ENCODE results near the gene OR2A12.
"Not testable (repeated sequence)": the region's sequence is repeated elsewhere in the genome, so short reads cannot be mapped to it uniquely, and the experiment has no call there.

Gene OR2A12, protein sequence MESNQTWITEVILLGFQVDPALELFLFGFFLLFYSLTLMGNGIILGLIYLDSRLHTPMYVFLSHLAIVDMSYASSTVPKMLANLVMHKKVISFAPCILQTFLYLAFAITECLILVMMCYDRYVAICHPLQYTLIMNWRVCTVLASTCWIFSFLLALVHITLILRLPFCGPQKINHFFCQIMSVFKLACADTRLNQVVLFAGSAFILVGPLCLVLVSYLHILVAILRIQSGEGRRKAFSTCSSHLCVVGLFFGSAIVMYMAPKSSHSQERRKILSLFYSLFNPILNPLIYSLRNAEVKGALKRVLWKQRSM

DNA sequence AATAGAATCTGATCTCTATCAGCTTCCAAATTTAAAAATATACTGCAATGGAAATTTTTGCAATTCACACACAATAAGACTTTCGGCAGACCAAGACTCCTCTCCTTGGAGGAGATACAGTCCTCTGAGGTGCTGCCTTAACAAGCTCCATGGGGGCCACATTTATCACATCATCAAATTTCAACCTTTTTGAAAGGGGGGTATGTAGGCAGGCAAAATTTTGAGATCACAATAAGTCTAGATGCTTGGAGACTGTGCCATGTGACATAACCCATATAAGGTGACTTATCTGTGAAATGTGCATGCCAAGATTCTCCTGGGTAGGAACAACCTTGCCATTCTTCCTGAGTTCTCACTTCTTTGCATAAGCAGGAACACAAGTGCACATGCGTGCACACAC, at the start of gene OR2A12:
Gene OR2A12, plus strand, starts transcription at position 301 of the 400 bp plus-strand sequence. CDS start 8,830 bp downstream, outside the sequence.
- no peaks in the 10 kb centered on the region for H3K4me1 ChIP-seq (ENCODE audit: control insufficient read depth, insufficient read depth, low read length)
- no peaks in the 10 kb centered on the region for H3K36me3 ChIP-seq (ENCODE audit: control insufficient read depth, insufficient read depth, low read length)
- no peak within 1 kb of the TSS for H3K9ac ChIP-seq (ENCODE audit: low read length)
- H3K27me3 ChIP-seq (ENCODE audit: control insufficient read depth, insufficient read depth, low read length), result no peaks in the 10 kb centered on the region
- H3K9me3 ChIP-seq (ENCODE audit: control insufficient read depth, low read length), result no peaks in the 10 kb centered on the region
- no peak within 1 kb of the TSS for H3K4me3 ChIP-seq (ENCODE audit: low read length)

DNA sequence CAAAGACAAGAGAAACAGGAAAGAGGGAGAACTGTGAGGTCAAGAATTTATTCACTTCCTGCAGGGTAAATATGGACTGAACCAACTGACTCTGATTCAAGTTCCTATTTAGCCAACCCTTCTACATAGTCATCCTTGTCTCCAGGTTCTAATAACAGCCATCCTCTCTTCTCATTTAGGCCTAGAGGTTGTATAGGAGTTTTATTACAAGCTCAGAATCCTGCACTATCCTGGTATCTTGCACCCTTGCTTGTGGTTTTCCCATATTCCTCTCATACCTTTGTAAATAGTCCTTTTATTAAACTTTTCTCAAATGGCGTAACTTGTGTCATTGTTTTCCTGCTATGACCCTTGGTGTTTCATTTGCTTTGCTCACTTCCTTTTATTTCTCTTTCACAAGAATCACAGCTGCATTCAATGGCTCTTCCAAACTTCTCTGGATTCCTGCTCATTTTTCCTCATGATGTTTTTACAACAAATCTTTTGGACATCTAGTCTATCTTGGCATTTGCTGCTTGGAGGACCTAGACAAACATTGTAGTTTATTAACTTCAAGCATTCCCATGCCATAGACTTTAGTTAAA, 49.7 kb upstream of the OR2A12 start:
- Histone ChIP-seq H3K27me3 (ENCODE audit: control insufficient read depth, insufficient read depth, low read length) (no peaks in the 10 kb centered on the region), H3K4me3 (ENCODE audit: low read length) (no peak overlapping the region), H3K4me1 (ENCODE audit: control insufficient read depth, insufficient read depth, low read length) (no peaks in the 10 kb centered on the region), H3K9me3 (ENCODE audit: control insufficient read depth, low read length) (no peaks in the 10 kb centered on the region), H3K9ac (ENCODE audit: low read length) (no peak overlapping the region), H3K36me3 (ENCODE audit: control insufficient read depth, insufficient read depth, low read length) (no peaks in the 10 kb centered on the region)

DNA sequence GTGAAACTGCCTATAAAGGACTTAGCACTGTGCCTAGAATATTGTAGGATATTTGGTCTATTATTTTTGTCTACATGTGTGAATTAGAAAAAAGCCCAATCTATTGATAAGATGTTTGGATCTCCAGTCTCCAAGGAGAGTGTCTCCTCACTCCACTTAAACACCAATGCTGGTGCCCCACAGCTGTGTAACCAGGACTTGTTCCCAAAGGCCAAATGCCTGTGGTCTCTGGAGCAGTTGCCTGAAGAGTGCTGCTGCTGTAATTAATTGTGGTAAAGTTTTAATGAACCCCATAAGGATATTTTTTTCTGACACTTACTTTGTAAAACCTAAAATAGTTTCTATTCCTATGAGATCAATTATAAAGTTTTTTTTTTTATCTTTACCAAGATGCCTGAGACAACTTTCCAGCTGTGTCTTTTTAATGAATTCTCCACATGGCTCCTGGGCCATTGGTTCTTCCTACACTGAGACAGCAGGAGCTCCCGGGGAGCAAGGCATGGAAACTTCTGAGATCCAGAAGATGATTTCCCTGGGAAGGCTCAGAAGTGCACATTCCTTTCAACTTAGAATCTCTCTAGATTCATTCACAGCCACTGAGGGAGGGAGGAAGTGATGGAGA, 48.6 kb upstream of the OR2A12 start:
- H3K4me3 ChIP-seq (ENCODE audit: low read length), result no peak overlapping the region
- H3K27me3 ChIP-seq (ENCODE audit: control insufficient read depth, insufficient read depth, low read length), result no peaks in the 10 kb centered on the region
- no peak overlapping the region for H3K9ac ChIP-seq (ENCODE audit: low read length)
- H3K4me1 ChIP-seq (ENCODE audit: control insufficient read depth, insufficient read depth, low read length), result no peaks in the 10 kb centered on the region
- H3K36me3 ChIP-seq (ENCODE audit: control insufficient read depth, insufficient read depth, low read length), result no peaks in the 10 kb centered on the region
- no peaks in the 10 kb centered on the region for H3K9me3 ChIP-seq (ENCODE audit: control insufficient read depth, low read length)

DNA sequence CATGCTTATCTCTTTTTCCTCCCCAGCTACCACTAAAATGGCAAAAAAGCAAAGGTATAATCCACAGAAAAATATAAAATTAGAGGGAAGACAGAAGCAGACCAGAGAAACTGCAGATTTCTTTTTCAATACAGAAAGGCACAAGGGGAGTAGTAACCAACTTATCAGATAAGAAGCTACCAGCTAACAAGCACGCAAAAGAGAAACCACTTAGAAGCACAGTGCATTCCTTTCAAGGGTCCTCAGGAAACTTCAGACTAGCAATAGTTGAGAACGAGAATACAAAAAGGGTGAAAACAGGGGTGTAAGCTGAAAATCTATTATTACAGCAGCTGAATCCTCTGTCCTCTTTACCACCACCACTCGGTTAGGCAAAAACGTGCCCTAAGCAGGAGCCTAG, 47.2 kb upstream of the OR2A12 start:
- no peak overlapping the region for H3K4me3 ChIP-seq (ENCODE audit: low read length)

DNA sequence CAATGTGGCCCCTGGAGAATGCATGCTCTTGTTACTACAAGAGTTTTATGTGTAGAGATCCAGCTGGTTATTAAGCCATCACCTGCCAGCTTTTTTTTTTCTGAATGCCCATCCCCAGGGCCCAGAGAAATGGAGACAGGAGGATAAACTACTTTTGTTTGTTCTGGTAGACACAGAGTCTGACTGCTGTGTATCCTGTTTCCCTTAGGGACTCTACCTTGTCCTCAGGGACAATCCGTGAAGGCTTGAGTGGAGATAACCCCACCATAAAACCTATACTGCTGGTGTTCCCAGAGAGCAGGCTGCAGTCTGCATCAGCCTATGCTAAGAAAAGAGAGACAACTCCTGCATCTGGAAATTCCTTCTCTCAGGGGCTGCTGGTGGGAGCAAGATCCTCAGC, 37.4 kb upstream of the OR2A12 start, which contains the start of gene OR2A5:
Gene OR2A5, plus strand, starts transcription at position 301 of the 400 bp plus-strand sequence. CDS start 1,454 bp downstream, outside the sequence.
- Histone ChIP-seq H3K4me1 (ENCODE audit: control insufficient read depth, insufficient read depth, low read length) (no peaks in the 10 kb centered on the region), H3K9me3 (ENCODE audit: control insufficient read depth, low read length) (no peaks in the 10 kb centered on the region), H3K9ac (ENCODE audit: low read length) (no peak within 1 kb of the TSS)

More for the DNA sequence above, 47.2 kb upstream of the OR2A12 start:
- Histone ChIP-seq H3K27me3 (ENCODE audit: control insufficient read depth, insufficient read depth, low read length) (no peaks in the 10 kb centered on the region), H3K9me3 (ENCODE audit: control insufficient read depth, low read length) (no peaks in the 10 kb centered on the region), H3K4me1 (ENCODE audit: control insufficient read depth, insufficient read depth, low read length) (no peaks in the 10 kb centered on the region), H3K36me3 (ENCODE audit: control insufficient read depth, insufficient read depth, low read length) (no peaks in the 10 kb centered on the region), H3K9ac (ENCODE audit: low read length) (no peak overlapping the region)

DNA sequence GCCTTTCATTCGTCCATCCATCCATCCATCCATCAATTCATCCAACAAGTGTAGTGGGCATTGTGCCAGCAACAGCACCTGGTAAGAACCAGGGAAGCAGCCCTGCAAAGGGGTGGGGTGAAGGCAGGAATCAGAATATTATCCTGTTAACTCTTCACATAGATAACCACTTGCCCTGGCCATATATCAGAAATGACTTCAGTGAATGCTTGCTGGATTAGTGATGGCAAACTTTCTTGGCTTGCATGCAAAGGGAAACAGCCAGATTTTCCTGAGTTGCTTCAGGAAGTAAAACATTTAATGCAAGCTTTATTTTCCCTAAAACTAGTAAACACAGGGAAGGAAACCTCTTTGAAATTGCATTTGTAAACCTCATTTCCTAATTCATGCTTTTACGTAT, 36.6 kb upstream of the OR2A12 start:
- no peaks in the 10 kb centered on the region for H3K36me3 ChIP-seq (ENCODE audit: control insufficient read depth, insufficient read depth, low read length)
- no peaks in the 10 kb centered on the region for H3K27me3 ChIP-seq (ENCODE audit: control insufficient read depth, insufficient read depth, low read length)
- no peaks in the 10 kb centered on the region for H3K4me1 ChIP-seq (ENCODE audit: control insufficient read depth, insufficient read depth, low read length)
- H3K9ac ChIP-seq (ENCODE audit: low read length), result no peak overlapping the region
- H3K9me3 ChIP-seq (ENCODE audit: control insufficient read depth, low read length), result no peaks in the 10 kb centered on the region
- no peak overlapping the region for H3K4me3 ChIP-seq (ENCODE audit: low read length)

More for the DNA sequence above, 37.4 kb upstream of the OR2A12 start, which contains the start of gene OR2A5:
- Histone ChIP-seq H3K4me3 (ENCODE audit: low read length) (no peak within 1 kb of the TSS), H3K36me3 (ENCODE audit: control insufficient read depth, insufficient read depth, low read length) (no peaks in the 10 kb centered on the region), H3K27me3 (ENCODE audit: control insufficient read depth, insufficient read depth, low read length) (no peaks in the 10 kb centered on the region)

DNA sequence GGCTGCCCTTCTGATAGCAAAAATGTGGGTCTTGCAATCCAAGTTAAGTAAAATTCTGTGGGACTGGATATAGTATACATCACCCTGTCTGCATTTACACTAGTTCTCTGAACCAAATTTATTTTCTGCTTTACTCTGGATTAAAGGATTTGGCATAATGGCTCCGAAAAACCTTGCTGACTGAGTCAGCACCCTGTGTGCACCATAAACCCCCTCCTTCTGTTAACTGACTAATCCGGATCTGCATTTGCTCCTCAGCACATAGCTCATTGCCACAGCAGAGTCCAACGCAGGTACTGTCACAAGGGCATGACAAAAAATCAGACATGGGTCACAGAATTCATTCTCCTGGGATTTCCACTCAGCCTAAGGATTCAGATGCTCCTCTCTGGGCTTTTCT, 36.0 kb upstream of the OR2A12 start:
- Histone ChIP-seq H3K9me3 (ENCODE audit: control insufficient read depth, low read length) (no peaks in the 10 kb centered on the region), H3K9ac (ENCODE audit: low read length) (no peak overlapping the region), H3K4me3 (ENCODE audit: low read length) (no peak overlapping the region), H3K4me1 (ENCODE audit: control insufficient read depth, insufficient read depth, low read length) (no peaks in the 10 kb centered on the region), H3K36me3 (ENCODE audit: control insufficient read depth, insufficient read depth, low read length) (no peaks in the 10 kb centered on the region), H3K27me3 (ENCODE audit: control insufficient read depth, insufficient read depth, low read length) (no peaks in the 10 kb centered on the region)

DNA sequence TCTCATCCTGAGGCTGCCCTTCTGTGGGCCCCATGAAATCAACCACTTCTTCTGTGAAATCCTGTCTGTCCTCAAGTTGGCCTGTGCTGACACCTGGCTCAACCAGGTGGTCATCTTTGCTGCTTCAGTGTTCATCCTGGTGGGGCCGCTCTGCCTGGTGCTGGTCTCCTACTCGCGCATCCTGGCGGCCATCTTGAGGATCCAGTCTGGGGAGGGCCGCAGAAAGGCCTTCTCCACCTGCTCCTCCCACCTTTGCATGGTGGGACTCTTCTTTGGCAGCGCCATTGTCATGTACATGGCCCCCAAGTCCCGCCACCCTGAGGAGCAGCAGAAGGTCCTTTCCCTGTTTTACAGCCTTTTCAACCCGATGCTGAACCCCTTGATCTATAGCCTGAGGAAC, 35.2 kb upstream of the OR2A12 start:
- not testable (repeated sequence) for H3K36me3 ChIP-seq (ENCODE audit: control insufficient read depth, insufficient read depth, low read length); H3K27me3 ChIP-seq (ENCODE audit: control insufficient read depth, insufficient read depth, low read length); H3K9ac ChIP-seq (ENCODE audit: low read length); H3K4me1 ChIP-seq (ENCODE audit: control insufficient read depth, insufficient read depth, low read length); H3K9me3 ChIP-seq (ENCODE audit: control insufficient read depth, low read length); H3K4me3 ChIP-seq (ENCODE audit: low read length)

DNA sequence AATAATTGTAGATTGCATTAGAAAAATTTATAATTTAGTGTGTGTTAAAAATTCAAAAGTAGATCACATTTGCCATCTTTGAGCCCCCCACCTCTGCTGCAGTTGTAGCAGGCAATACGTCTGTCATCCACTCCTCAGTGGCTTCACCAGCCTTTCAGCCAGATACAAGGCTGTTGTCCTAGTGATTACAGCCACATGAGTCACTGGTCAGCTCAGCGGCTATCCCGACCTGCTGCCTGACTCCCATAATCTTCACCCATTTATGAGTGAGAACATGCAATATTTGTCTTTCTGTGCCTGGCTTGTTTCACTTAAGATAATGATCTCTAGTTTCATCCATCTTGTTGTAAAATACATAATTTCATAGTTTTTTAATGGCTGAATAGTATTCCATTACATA, 28.1 kb upstream of the OR2A12 start:
- Histone ChIP-seq H3K4me3 (ENCODE audit: low read length) (no peak overlapping the region), H3K36me3 (ENCODE audit: control insufficient read depth, insufficient read depth, low read length) (no peaks in the 10 kb centered on the region), H3K4me1 (ENCODE audit: control insufficient read depth, insufficient read depth, low read length) (no peaks in the 10 kb centered on the region), H3K9me3 (ENCODE audit: control insufficient read depth, low read length) (no peaks in the 10 kb centered on the region), H3K9ac (ENCODE audit: low read length) (no peak overlapping the region), H3K27me3 (ENCODE audit: control insufficient read depth, insufficient read depth, low read length) (no peaks in the 10 kb centered on the region)

DNA sequence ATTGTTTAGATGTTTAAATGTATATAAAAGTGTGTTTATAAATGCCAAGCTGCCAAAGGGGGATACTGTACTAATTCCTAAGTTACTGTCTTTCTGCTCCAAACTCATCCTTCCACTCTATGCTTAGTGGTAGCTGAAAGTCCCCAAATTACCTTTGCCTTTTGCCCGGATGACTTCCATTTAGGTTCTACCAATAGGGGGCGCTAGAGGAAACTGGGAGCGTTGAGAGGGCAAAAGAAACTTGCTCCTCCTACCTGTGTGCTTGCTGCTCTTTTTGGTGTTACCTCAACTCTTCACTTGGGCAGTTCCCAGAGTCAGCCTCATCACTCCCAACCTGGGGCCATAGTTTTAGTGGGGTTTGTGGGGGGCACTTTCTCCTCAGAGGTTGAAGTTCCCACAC, 22.4 kb upstream of the OR2A12 start:
- Histone ChIP-seq H3K9me3 (ENCODE audit: control insufficient read depth, low read length) (no peaks in the 10 kb centered on the region), H3K4me3 (ENCODE audit: low read length) (no peak overlapping the region), H3K9ac (ENCODE audit: low read length) (no peak overlapping the region), H3K36me3 (ENCODE audit: control insufficient read depth, insufficient read depth, low read length) (no peaks in the 10 kb centered on the region), H3K4me1 (ENCODE audit: control insufficient read depth, insufficient read depth, low read length) (no peaks in the 10 kb centered on the region), H3K27me3 (ENCODE audit: control insufficient read depth, insufficient read depth, low read length) (no peaks in the 10 kb centered on the region)

DNA sequence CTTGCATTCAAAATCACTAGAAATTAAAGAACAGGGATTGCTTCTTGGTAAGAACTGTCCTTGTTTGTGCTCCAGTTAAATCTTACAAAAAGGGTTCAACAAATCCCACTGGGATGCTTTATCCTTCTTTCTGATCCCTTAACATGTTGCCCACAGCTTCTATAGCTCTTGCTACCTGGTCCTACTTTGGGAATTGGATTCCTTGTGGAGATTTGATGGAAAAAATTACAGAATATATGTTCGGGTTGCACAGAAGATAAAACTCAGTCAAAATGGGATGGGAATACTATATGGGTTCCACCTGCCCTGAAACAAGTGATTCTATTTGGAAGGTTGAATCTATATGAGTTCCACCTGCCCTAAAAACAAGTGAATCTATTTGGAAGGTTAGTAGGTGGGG, 16.6 kb upstream of the OR2A12 start, which contains the start of gene OR2A25:
Gene OR2A25, plus strand, starts transcription at position 301 of the 400 bp plus-strand sequence. CDS start 4,409 bp downstream, outside the sequence.
- H3K36me3 ChIP-seq (ENCODE audit: control insufficient read depth, insufficient read depth, low read length), result no peaks in the 10 kb centered on the region
- no peaks in the 10 kb centered on the region for H3K4me1 ChIP-seq (ENCODE audit: control insufficient read depth, insufficient read depth, low read length)
- no peaks in the 10 kb centered on the region for H3K27me3 ChIP-seq (ENCODE audit: control insufficient read depth, insufficient read depth, low read length)
- H3K9me3 ChIP-seq (ENCODE audit: control insufficient read depth, low read length), result no peaks in the 10 kb centered on the region
- no peak within 1 kb of the TSS for H3K9ac ChIP-seq (ENCODE audit: low read length)
- no peak within 1 kb of the TSS for H3K4me3 ChIP-seq (ENCODE audit: low read length)

DNA sequence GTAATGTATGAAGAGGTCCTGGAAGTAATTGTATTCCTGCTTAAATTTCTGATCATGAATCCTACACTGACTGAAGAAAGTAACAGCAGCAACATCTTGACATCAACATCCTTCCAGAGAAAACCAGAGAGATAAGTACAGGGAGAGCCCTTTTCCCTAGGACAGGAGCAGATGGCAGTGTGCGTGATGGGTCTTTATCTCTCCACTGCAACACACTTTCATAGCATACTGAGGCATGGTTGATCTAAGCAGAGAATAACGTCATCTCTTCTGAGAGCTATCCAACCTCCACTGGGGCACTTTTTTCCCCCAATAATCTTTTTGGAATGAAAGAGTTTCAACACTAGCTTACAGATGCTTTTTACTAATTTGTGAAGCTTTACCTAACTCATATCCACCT, 16.1 kb upstream of the OR2A12 start:
- Histone ChIP-seq H3K27me3 (ENCODE audit: control insufficient read depth, insufficient read depth, low read length) (no peaks in the 10 kb centered on the region), H3K4me1 (ENCODE audit: control insufficient read depth, insufficient read depth, low read length) (no peaks in the 10 kb centered on the region), H3K9me3 (ENCODE audit: control insufficient read depth, low read length) (no peaks in the 10 kb centered on the region), H3K9ac (ENCODE audit: low read length) (no peak overlapping the region), H3K36me3 (ENCODE audit: control insufficient read depth, insufficient read depth, low read length) (no peaks in the 10 kb centered on the region), H3K4me3 (ENCODE audit: low read length) (no peak overlapping the region)
